ENCODE results near the gene MTMR11. TPM values are rescaled to one million over a fixed set of nuclear protein-coding genes. Genes with fewer than 3 reads are reported as not detected.

The MTMR11 gene
- polyA plus RNA-seq, 1 donor from 2014 or later: 1.6 TPM

GRCh38 chr1:149881876-149882275 is 54.8 kb downstream of the MTMR11 start:
- TF ChIP-seq REST (IDR thresholded peaks at IDR 0.05; ENCODE audit: borderline replicate concordance): no peak
- TF ChIP-seq POLR2AphosphoS5 (IDR thresholded peaks at IDR 0.05): no peak
- TF ChIP-seq TAF1 (IDR thresholded peaks at IDR 0.05; ENCODE audit: low read depth): no peak
- no peak for TF ChIP-seq RAD21 (conservative IDR thresholded peaks at IDR 0.05)
- TF ChIP-seq SMC3 (conservative IDR thresholded peaks at IDR 0.05; ENCODE audit: poor library complexity): no peak
- no peak for TF ChIP-seq CTCF (IDR thresholded peaks at IDR 0.05; ENCODE audit: poor library complexity, severe bottlenecking)
- TF ChIP-seq EZH2 (IDR thresholded peaks at IDR 0.05; ENCODE audit: borderline replicate concordance, insufficient read depth, low read length, poor library complexity, severe bottlenecking): no peak
- TF ChIP-seq EP300 (conservative IDR thresholded peaks at IDR 0.05; ENCODE audit: poor library complexity, severe bottlenecking): no peak
- no peak for TF ChIP-seq MXI1 (conservative IDR thresholded peaks at IDR 0.05; ENCODE audit: poor library complexity, severe bottlenecking)
- H3K9me3 ChIP-seq (ENCODE audit: low read length): no peaks in the 10 kb centered on the region
- H4K20me1 ChIP-seq (ENCODE audit: insufficient read depth): no peaks in the 10 kb centered on the region
- H3K79me2 ChIP-seq (replicated peaks; ENCODE audit: insufficient read depth, low read length): peaks cover 50% of the 10 kb centered on the region
- no peak overlapping the region for H3K4me3 ChIP-seq (ENCODE audit: low read length)
- H3K27ac ChIP-seq (ENCODE audit: low read length): no peak overlapping the region
- H3K9me2 ChIP-seq (ENCODE audit: insufficient read depth, low read length): no peaks in the 10 kb centered on the region
- H2AFZ ChIP-seq (ENCODE audit: low read depth, low read length): no peak overlapping the region
- H3K27me3 ChIP-seq (ENCODE audit: insufficient read depth, low read depth, low read length): no peaks in the 10 kb centered on the region
- no peak overlapping the region for H3K9ac ChIP-seq (ENCODE audit: low read length)
- H3K36me3 ChIP-seq (ENCODE audit: insufficient read depth, low read length): no peaks in the 10 kb centered on the region
- H3F3A ChIP-seq (ENCODE audit: insufficient read depth, low read length, poor library complexity, severe bottlenecking): no peaks in the 10 kb centered on the region
- no peak overlapping the region for H3K4me2 ChIP-seq (ENCODE audit: low read length)

GRCh38 chr1:149879556-149879955 is 57.1 kb downstream of the MTMR11 start:
- Histone ChIP-seq H3K79me2 (replicated peaks; ENCODE audit: insufficient read depth, low read length) (peaks cover 37% of the 10 kb centered on the region), H3K9me3 (ENCODE audit: low read length) (no peaks in the 10 kb centered on the region), H3K4me2 (ENCODE audit: low read length) (no peak overlapping the region), H3F3A (ENCODE audit: insufficient read depth, low read length, poor library complexity, severe bottlenecking) (no peaks in the 10 kb centered on the region), H2AFZ (ENCODE audit: low read depth, low read length) (no peak overlapping the region), H4K20me1 (ENCODE audit: insufficient read depth) (no peaks in the 10 kb centered on the region), H3K27me3 (ENCODE audit: insufficient read depth, low read depth, low read length) (no peaks in the 10 kb centered on the region), H3K9ac (ENCODE audit: low read length) (no peak overlapping the region), H3K9me2 (ENCODE audit: insufficient read depth, low read length) (no peaks in the 10 kb centered on the region), H3K4me3 (ENCODE audit: low read length) (no peak overlapping the region), H3K27ac (ENCODE audit: low read length) (no peak overlapping the region), H3K36me3 (ENCODE audit: insufficient read depth, low read length) (no peaks in the 10 kb centered on the region)
- no peak for TF ChIP-seq MXI1 (conservative IDR thresholded peaks at IDR 0.05; ENCODE audit: poor library complexity, severe bottlenecking)
- no peak for TF ChIP-seq EZH2 (IDR thresholded peaks at IDR 0.05; ENCODE audit: borderline replicate concordance, insufficient read depth, low read length, poor library complexity, severe bottlenecking)
- TF ChIP-seq CTCF (IDR thresholded peaks at IDR 0.05; ENCODE audit: poor library complexity, severe bottlenecking): no peak
- TF ChIP-seq TAF1 (IDR thresholded peaks at IDR 0.05; ENCODE audit: low read depth): no peak
- no peak for TF ChIP-seq RAD21 (conservative IDR thresholded peaks at IDR 0.05)
- no peak for TF ChIP-seq SMC3 (conservative IDR thresholded peaks at IDR 0.05; ENCODE audit: poor library complexity)
- no peak for TF ChIP-seq POLR2AphosphoS5 (IDR thresholded peaks at IDR 0.05)
- TF ChIP-seq EP300 (conservative IDR thresholded peaks at IDR 0.05; ENCODE audit: poor library complexity, severe bottlenecking): no peak
- no peak for TF ChIP-seq REST (IDR thresholded peaks at IDR 0.05; ENCODE audit: borderline replicate concordance)

Data from neural cell (in vitro differentiated cells).